ENCODE results near the gene ZNF740.

The ZNF740 gene

GRCh38 chr12:53232646-53233461 lies 52.3 kb downstream of the ZNF740 start:
- Histone ChIP-seq H3K36me3 (ENCODE audit: control insufficient read depth, insufficient read depth, low read length) (no peaks in the 10 kb centered on the region), H3K4me3 (ENCODE audit: insufficient read depth, low read depth, low read length) (peak overlapping the region; percentile 28), H3K9me3 (ENCODE audit: control insufficient read depth, low read length) (no peaks in the 10 kb centered on the region), H3K27me3 (ENCODE audit: control insufficient read depth, insufficient read depth, low read length, poor library complexity, severe bottlenecking) (peaks cover 5% of the 10 kb centered on the region), H3K4me1 (ENCODE audit: control insufficient read depth, insufficient read depth, low read length) (peaks cover 42% of the 10 kb centered on the region), H3K27ac (ENCODE audit: insufficient read depth, low read depth, low read length, poor library complexity, severe bottlenecking) (no peak overlapping the region)
- 36 to 37% methylated on average over 11 of the region's 11 CpGs for WGBS, 2 experiments

GRCh38 chr12:53233671-53234121 lies 53.2 kb downstream of the ZNF740 start:
- Histone ChIP-seq H3K4me1 (ENCODE audit: control insufficient read depth, insufficient read depth, low read length) (peaks cover 42% of the 10 kb centered on the region), H3K4me3 (ENCODE audit: insufficient read depth, low read depth, low read length) (peak overlapping the region; percentile 11)

GRCh38 chr12:53234271-53234914 lies 53.9 kb downstream of the ZNF740 start:
- Histone ChIP-seq H3K36me3 (ENCODE audit: control insufficient read depth, insufficient read depth, low read length) (no peaks in the 10 kb centered on the region), H3K4me3 (ENCODE audit: insufficient read depth, low read depth, low read length) (peak overlapping the region; percentile 11), H3K27ac (ENCODE audit: insufficient read depth, low read depth, low read length, poor library complexity, severe bottlenecking) (peak overlapping the region; percentile 79), H3K4me1 (ENCODE audit: control insufficient read depth, insufficient read depth, low read length) (peaks cover 42% of the 10 kb centered on the region), H3K9me3 (ENCODE audit: control insufficient read depth, low read length) (no peaks in the 10 kb centered on the region), H3K27me3 (ENCODE audit: control insufficient read depth, insufficient read depth, low read length, poor library complexity, severe bottlenecking) (peaks cover 5% of the 10 kb centered on the region)
- 0 to 2% methylated on average over 12 of the region's 12 CpGs for WGBS, 2 experiments

More at GRCh38 chr12:53233671-53234121, 53.2 kb downstream of the ZNF740 start:
- Histone ChIP-seq H3K27me3 (ENCODE audit: control insufficient read depth, insufficient read depth, low read length, poor library complexity, severe bottlenecking) (peaks cover 5% of the 10 kb centered on the region), H3K9me3 (ENCODE audit: control insufficient read depth, low read length) (no peaks in the 10 kb centered on the region), H3K27ac (ENCODE audit: insufficient read depth, low read depth, low read length, poor library complexity, severe bottlenecking) (peak overlapping the region; percentile 79), H3K36me3 (ENCODE audit: control insufficient read depth, insufficient read depth, low read length) (no peaks in the 10 kb centered on the region)
- 31 to 32% methylated on average over 7 of the region's 7 CpGs for WGBS, 2 experiments

GRCh38 chr12:53235164-53235563 lies 54.6 kb downstream of the ZNF740 start:
- H3K36me3 ChIP-seq (ENCODE audit: control insufficient read depth, insufficient read depth, low read length), result no peaks in the 10 kb centered on the region
- peaks cover 5% of the 10 kb centered on the region for H3K27me3 ChIP-seq (ENCODE audit: control insufficient read depth, insufficient read depth, low read length, poor library complexity, severe bottlenecking)
- no peaks in the 10 kb centered on the region for H3K9me3 ChIP-seq (ENCODE audit: control insufficient read depth, low read length)
- WGBS, 2 experiments, result 79 to 85% methylated on average over 2 to 3 of the region's 3 CpGs
- H3K4me1 ChIP-seq (ENCODE audit: control insufficient read depth, insufficient read depth, low read length), result peaks cover 40% of the 10 kb centered on the region
- no peak overlapping the region for H3K27ac ChIP-seq (ENCODE audit: insufficient read depth, low read depth, low read length, poor library complexity, severe bottlenecking)
- no peak overlapping the region for H3K4me3 ChIP-seq (ENCODE audit: insufficient read depth, low read depth, low read length)

GRCh38 chr12:53235742-53236442 lies 55.4 kb downstream of the ZNF740 start:
- H3K4me3 ChIP-seq (ENCODE audit: insufficient read depth, low read depth, low read length), result no peak overlapping the region
- peaks cover 41% of the 10 kb centered on the region for H3K4me1 ChIP-seq (ENCODE audit: control insufficient read depth, insufficient read depth, low read length)
- WGBS, 2 experiments, result 45% methylated on average over 9 of the region's 9 CpGs
- H3K9me3 ChIP-seq (ENCODE audit: control insufficient read depth, low read length), result no peaks in the 10 kb centered on the region
- H3K27me3 ChIP-seq (ENCODE audit: control insufficient read depth, insufficient read depth, low read length, poor library complexity, severe bottlenecking), result peaks cover 5% of the 10 kb centered on the region
- no peak overlapping the region for H3K27ac ChIP-seq (ENCODE audit: insufficient read depth, low read depth, low read length, poor library complexity, severe bottlenecking)
- H3K36me3 ChIP-seq (ENCODE audit: control insufficient read depth, insufficient read depth, low read length), result no peaks in the 10 kb centered on the region

GRCh38 chr12:53236443-53237111 lies 56.1 kb downstream of the ZNF740 start:
- H3K4me3 ChIP-seq (ENCODE audit: insufficient read depth, low read depth, low read length), result no peak overlapping the region
- H3K27me3 ChIP-seq (ENCODE audit: control insufficient read depth, insufficient read depth, low read length, poor library complexity, severe bottlenecking), result peaks cover 1% of the 10 kb centered on the region
- no peak overlapping the region for H3K27ac ChIP-seq (ENCODE audit: insufficient read depth, low read depth, low read length, poor library complexity, severe bottlenecking)
- no peaks in the 10 kb centered on the region for H3K36me3 ChIP-seq (ENCODE audit: control insufficient read depth, insufficient read depth, low read length)
- no peaks in the 10 kb centered on the region for H3K9me3 ChIP-seq (ENCODE audit: control insufficient read depth, low read length)
- peaks cover 47% of the 10 kb centered on the region for H3K4me1 ChIP-seq (ENCODE audit: control insufficient read depth, insufficient read depth, low read length)
- WGBS, 2 experiments, result 96 to 100% methylated on average over 1 of the region's 1 CpG

GRCh38 chr12:53239643-53240258 lies 59.2 kb downstream of the ZNF740 start:
- Histone ChIP-seq H3K9me3 (ENCODE audit: control insufficient read depth, low read length) (no peaks in the 10 kb centered on the region), H3K36me3 (ENCODE audit: control insufficient read depth, insufficient read depth, low read length) (no peaks in the 10 kb centered on the region), H3K4me3 (ENCODE audit: insufficient read depth, low read depth, low read length) (no peak overlapping the region), H3K4me1 (ENCODE audit: control insufficient read depth, insufficient read depth, low read length) (peaks cover 40% of the 10 kb centered on the region), H3K27ac (ENCODE audit: insufficient read depth, low read depth, low read length, poor library complexity, severe bottlenecking) (no peak overlapping the region), H3K27me3 (ENCODE audit: control insufficient read depth, insufficient read depth, low read length, poor library complexity, severe bottlenecking) (no peaks in the 10 kb centered on the region)
- 92% methylated on average over 10 of the region's 10 CpGs for WGBS, 2 experiments

GRCh38 chr12:53241623-53242412 lies 61.3 kb downstream of the ZNF740 start:
- H3K27me3 ChIP-seq (ENCODE audit: control insufficient read depth, insufficient read depth, low read length, poor library complexity, severe bottlenecking), result no peaks in the 10 kb centered on the region
- no peaks in the 10 kb centered on the region for H3K9me3 ChIP-seq (ENCODE audit: control insufficient read depth, low read length)
- no peak overlapping the region for H3K4me3 ChIP-seq (ENCODE audit: insufficient read depth, low read depth, low read length)
- no peaks in the 10 kb centered on the region for H3K36me3 ChIP-seq (ENCODE audit: control insufficient read depth, insufficient read depth, low read length)
- H3K27ac ChIP-seq (ENCODE audit: insufficient read depth, low read depth, low read length, poor library complexity, severe bottlenecking), result peak overlapping the region; percentile 67
- WGBS, 2 experiments, result 45 to 50% methylated on average over 11 of the region's 11 CpGs
- peaks cover 24% of the 10 kb centered on the region for H3K4me1 ChIP-seq (ENCODE audit: control insufficient read depth, insufficient read depth, low read length)

GRCh38 chr12:53244337-53244736 lies 63.8 kb downstream of the ZNF740 start:
- Histone ChIP-seq H3K27me3 (ENCODE audit: control insufficient read depth, insufficient read depth, low read length, poor library complexity, severe bottlenecking) (no peaks in the 10 kb centered on the region), H3K4me1 (ENCODE audit: control insufficient read depth, insufficient read depth, low read length) (peaks cover 24% of the 10 kb centered on the region), H3K9me3 (ENCODE audit: control insufficient read depth, low read length) (no peaks in the 10 kb centered on the region), H3K36me3 (ENCODE audit: control insufficient read depth, insufficient read depth, low read length) (no peaks in the 10 kb centered on the region), H3K4me3 (ENCODE audit: insufficient read depth, low read depth, low read length) (no peak overlapping the region), H3K27ac (ENCODE audit: insufficient read depth, low read depth, low read length, poor library complexity, severe bottlenecking) (no peak overlapping the region)
- 68 to 85% methylated on average over 1 of the region's 1 CpG for WGBS, 2 experiments
